Testis (tissue), 2 donors: ENCODE results near the gene RASSF8.

ENCODE experiments used
- CTCF ChIP-seq, 3 experiments: fragments of 450-650 bp in 2 of 3; fragments of 200-600 bp in 1 of 3; sonication (generic) in 1 of 3; IDR thresholded peaks; one replicate each; pipeline ENCODE4 v1.5.1; 2016 to 2019; ENCODE audit warnings: antibody characterized with exemption in 3 of 3, mild to moderate bottlenecking in 2 of 3, moderate library complexity in 1 of 3
- POLR2A ChIP-seq: fragments of 450-650 bp; IDR thresholded peaks from one replicate; pipeline ENCODE4 v1.6.1; 2017; ENCODE audit warnings: antibody characterized with exemption, mild to moderate bottlenecking, moderate library complexity

- TF ChIP-seq CTCF (IDR thresholded peaks at IDR 0.05) (no peak), POLR2A (no peak)
Measured at GRCh38 chr12:26120561-26121274, 162.2 kb downstream of the RASSF8 start.
